Activated CD4-positive, alpha-beta T cell treated with anti-CD3 and anti-CD28 coated beads for 1 hour (primary cell): ENCODE measurements around the gene RPS3A.
"Not testable (repeated sequence)": the region's sequence is repeated elsewhere in the genome, so short reads cannot be mapped to it uniquely, and the experiment has no call there.

ENCODE experiments used
- DNase-seq: peaks from one replicate; pipeline ENCODE4 v3.0.0-alpha.2; 2020

RPS3A gene

DNA sequence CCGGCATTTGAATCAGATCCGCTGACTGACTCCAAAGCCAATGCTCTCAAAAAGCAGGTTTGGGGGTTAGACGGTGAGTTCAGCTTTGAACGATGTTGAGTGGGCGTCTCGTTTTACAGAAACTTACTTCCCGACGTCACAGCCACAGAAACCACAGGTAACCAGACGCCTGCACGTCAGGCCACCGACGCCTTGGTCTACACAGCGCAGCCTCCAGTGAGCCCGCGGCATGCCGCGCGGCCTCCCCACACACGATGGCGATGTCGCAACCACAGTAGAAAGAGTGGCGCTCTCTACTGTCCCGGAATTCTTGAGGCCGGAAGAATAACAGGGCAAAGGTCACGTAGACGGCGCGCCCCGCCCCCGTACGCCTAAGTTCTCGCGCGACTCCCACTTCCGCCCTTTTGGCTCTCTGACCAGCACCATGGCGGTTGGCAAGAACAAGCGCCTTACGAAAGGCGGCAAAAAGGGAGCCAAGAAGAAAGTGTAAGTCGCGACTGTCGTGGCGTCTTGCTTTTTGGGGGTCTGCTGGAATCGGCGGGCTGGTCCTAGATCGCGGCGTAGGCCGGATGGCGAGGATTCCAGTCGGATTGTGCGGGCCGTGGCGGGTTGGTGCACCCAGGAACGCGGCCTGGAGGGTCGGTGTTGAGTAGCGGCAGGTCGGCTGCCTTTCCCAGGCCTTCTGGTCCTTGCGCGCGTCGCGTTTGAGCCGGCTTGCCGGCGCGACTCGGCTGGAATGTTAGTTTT lies at the start of gene RPS3A:
TSS of gene RPS3A (plus strand) at position 400 of the 747 bp plus-strand sequence. CDS start at position 425, 25 bp downstream.
- DNase-seq, result peak; percentile 98

DNA sequence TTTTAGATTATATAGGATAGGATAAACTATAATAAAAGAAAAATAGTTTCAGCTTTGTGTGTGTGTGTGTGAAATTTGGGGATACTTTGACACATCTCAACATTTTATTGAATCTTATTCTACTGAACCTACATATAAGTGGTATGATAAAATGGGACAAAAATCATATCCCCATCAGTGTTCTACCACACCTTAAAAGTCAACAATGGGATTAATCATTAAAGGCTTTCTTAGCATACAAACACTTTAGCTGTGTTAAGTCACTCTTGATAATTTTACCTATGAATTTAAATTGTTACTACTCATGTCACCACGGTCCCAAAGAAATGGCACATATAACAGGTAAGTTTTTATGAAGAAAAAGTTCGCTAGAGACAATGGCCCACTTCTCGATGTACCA lies 46.6 kb upstream of the RPS3A start:
- DNase-seq, result no peak

DNA sequence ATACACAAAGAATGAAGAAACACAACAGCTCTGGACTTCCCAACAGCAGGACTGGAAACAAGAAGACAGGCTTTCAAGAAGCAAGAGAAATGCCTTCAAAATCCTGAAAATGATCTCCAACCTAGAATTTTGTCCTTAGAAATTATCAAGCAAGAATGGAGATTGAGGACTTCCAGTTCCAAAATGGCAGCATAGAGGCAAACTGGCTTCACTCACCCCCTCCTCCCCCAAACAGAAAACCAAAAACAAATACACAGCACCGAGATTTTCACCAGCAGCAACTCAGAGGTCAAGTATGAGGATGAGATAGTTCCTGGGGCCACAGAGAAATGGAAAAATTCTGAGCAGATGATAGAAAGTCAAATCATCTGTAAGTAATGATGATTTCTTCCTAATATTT lies 43.9 kb upstream of the RPS3A start:
- no peak for DNase-seq

DNA sequence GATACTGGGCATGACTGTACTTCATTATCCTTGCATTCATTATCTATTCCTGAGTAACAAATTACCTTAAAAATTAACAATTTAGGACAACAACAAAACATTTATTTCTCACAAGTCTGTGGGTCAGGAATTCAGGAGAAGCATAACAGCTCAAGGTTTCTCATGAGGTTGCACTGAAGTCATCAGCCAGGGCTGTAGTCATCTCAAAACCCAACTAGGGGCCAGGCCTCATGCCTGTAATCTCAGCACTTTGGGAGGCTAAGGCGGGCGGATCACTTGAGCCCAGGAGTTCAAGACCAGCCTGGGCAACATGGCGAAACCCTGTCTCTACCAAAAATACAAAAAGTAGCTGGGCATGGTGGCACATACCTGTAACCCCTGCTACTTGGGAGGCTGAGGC lies 36.3 kb upstream of the RPS3A start:
- not testable (repeated sequence) for DNase-seq

DNA sequence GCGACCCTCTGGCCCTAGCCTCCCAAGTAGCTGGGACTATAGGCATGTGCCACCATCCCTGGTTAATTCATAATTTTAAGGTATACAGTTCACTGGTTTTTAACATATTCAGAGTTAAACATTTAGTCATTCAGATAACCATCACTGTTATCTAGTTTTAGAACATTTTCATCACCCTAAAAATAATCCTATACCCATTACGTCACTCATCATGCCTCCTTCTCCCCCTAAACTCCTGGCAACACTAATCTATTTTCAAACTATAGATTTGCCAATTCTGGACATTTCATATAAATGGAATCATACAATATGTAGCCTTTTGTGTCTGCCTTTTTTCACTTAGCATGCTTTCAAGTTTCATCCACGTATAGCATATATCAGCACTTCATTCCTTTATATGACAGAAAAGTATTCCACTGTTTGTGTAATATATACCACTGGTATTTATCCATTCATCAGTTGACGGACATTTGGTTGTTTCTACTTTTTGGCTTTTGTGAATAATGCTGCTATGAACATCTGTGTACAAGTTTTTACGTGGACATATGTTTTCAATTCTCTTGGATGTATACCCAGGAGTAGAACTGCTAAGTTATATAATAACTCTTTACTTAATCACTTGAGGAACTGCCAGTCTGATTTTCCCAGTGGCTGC lies 32.0 kb upstream of the RPS3A start:
- DNase-seq, result no peak

DNA sequence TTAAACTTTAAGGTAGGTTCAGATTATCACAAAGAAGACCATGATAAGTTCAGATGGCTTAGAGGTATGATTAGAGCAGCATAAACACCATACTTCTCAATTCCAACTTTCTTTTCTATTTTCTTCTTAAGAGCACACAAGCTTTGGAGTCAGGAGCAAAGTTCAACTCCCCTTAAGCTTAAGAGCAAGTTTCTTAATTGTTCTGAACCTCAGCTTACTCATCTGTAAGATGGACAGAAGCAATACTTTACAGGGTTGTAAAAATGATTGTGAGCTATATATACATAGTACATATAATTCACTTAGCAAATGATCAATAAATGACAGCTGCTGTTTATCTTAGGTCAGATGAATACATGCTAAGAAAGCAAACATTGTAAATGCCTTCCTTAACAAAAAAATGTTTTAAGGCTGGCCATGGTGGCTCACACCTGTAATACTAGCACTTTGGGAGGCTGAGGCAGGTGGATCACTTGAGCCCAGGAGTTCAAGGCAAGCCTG lies 25.0 kb upstream of the RPS3A start:
- no peak for DNase-seq

DNA sequence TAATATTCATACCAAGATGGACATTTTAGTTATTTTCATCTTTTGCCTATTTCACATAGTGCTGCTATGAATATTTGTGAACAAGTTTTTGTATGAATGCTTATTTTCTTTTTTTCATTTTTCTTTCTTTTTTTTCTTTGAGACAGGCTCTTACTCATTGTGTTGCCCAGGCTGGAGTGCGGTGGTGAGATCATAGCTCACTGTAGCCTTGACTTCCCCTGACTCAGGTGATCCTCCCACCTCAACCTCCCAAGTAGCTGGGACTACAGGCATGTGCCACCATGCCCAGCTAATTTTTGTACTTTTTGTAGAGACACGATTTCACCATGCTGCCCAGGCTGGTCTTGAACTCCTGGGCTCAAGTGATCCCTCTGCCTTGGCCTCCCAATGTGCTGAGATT lies 21.4 kb upstream of the RPS3A start:
- DNase-seq, result not testable (repeated sequence)

DNA sequence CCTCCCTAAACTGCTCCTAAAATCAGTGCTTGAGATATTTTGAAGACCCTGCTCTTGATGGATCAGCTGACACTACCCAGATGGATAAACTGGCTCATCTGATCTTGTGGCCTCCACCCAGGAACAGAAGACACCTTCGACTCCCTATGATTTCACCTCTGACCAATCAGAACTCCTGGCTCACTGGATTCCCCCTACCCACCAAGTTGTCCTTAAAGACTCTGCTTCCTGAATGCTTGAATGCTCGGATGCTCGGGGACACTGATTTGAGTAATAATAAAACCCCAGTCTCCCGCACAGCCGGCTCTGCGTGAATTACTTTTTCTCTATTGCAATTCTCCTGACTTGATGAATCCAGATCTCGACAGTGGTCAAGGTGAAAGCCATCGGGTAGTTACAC lies 12.0 kb upstream of the RPS3A start:
- DNase-seq, result no peak

DNA sequence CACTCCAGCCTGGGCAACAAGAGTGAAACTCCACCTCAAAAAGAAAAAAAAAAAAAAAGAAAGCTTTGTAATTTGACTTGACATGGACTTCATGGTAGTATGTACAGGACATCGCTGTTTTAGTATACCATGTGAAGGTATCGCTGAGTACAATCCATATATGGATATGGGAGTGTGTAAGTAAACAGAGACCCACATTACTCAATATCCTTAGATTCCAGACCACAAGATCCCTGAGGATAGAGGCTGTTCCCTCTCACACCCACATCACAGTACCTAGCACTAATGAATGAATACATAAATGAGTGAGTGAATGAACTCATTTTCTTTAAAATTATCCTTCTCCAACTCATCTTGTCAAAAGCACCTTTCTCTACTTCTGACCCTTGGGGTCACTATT lies 8.4 kb upstream of the RPS3A start:
- no peak for DNase-seq

DNA sequence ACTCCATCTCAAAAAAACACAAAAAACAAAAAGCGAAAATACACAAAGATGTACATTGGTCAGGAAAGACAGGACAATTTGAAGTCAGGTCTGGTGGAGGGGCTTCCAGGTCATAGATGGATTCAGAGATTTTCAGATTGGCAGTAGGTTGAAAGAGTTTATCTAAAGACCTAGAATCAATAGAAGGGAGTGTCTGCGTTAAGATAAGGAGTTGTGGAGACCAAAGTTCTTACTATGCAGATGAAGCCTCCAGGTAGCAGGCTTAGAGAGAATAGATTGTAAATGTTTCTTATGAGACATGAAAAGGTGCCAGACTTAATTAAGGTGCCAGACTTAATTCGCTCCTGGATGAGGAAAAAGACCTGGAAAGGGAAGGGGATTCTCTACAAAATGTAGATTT lies 6.9 kb upstream of the RPS3A start:
- DNase-seq, result no peak

DNA sequence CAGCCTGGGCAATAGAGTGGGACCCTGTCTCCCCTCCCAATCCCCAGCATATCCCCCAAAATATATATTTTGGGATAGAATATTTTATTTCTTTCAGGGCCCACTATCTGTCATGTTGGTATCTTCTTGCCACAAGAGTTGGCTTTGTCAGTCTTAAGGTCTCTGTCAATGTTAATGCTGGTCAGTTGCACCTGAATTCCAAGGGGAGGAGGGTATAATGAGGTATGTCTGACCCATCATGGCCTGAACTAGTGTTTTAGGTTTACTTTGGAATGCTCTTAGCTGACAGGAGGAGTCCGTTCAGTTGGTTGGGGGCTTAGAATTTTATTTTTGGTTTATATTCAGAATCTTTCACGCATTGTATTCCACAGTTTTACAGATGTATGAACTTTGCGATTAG lies 6.2 kb upstream of the RPS3A start:
- no peak for DNase-seq

DNA sequence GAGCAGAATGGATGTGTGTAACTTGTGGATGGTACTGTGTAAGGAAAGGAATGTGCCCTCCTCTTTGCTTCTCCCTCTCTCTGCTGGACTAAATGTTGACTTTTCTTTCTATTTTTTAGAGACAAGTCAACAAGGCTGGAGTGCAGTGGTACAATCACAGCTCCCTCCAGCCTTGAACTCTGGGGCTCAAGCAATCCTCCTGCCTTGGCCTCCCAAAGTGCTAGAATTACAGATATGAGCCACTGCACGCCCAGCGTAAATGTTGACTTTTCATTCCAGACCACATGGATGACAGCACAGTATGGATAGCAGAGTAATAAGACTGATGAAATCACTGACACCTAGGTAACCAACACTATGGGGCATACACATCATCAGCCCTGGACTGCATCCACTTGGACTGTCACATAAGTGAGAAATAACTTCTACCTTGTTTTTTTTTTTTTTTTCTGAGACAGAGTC lies 5.1 kb upstream of the RPS3A start:
- DNase-seq, result no peak

DNA sequence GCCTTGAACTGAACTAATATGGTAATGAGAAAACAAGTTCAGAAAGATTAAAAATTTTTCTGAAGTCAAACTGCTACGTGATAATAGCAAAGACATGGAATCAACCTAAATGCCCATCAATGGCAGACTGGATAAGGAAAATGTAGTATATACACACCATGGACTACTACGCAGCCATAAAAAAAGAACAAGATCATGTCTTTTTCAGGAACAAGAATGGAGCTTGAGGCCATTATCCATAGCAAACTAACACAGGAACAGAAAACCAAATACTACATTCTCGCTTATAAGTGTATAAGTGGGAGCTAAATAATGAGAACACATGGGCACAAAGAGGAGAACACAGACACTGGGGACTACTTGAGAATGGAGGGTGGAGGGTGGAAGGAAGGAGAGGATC lies 4.3 kb upstream of the RPS3A start:
- no peak for DNase-seq

DNA sequence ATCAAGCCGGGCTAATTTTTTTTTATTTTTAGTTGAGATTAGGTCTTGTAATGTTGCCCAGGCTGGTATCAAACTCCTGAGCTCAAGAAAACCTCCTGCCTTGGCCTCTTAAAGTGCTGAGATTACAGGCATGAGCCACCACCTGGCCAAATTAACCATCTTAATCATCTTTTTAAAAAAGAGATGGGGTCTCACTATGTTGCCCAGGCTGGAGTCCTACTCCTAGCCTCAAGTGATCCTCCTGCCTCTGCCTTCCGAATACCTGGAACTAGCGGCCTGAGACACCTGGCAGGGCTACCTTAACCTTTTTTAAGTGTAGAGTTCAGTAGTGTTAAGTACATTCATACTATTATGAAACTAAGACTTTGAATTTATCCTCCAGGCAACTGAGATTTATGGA lies 1.7 kb upstream of the RPS3A start:
- DNase-seq, result no peak

DNA sequence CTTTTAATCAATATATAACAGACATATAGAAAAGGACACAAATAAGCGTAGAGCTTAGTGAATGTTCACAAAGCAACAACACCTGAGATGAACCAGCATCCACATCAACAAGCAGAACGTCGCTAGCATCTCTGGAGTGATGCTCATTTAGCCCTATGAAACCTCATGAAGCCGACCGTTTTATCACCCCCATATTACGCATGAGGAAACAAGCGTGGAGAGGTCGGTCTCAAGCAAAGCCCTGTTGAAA lies 524 bp upstream of the RPS3A start:
- DNase-seq, result no peak

DNA sequence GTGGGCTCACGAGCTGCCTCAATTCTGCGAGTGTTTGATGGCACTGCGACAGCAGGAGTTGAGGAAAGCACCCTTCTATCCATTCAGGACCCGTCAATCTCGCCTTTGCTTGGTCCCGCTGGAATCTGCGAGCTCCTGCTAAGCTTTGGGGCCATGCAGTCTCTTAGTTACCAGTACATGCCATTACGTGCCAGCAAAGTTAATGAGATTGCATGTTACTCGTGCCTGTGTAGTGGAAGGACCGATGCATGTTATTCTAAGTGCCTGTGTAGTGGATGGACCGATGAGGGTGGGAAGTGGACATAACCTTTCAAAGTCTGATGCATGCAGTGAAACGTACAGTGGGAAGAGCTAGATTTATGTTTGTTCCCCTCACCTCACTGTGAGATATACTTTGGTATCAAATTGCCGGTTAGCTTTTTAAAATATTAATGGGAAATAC lies 569 bp downstream of the RPS3A start:
- DNase-seq, result no peak

DNA sequence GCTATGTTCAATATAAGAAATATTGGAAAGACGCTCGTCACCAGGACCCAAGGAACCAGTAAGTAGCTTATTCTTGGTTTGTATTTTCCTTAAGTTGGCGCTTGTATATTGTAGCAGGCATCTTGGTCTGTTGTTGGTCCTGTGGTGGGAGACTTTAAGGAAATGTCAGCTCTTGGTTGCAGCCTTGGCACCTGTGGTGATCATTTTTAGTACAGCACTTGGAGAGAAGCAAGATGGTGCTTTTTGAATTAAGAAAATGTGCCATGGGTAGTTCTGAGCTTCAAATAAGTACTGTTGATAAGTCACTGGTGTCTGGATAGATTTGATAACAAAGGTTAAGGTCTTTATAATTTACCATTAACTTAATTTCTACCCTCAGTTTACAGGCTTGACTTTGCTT lies 1.1 kb downstream of the RPS3A start:
- DNase-seq, result no peak

DNA sequence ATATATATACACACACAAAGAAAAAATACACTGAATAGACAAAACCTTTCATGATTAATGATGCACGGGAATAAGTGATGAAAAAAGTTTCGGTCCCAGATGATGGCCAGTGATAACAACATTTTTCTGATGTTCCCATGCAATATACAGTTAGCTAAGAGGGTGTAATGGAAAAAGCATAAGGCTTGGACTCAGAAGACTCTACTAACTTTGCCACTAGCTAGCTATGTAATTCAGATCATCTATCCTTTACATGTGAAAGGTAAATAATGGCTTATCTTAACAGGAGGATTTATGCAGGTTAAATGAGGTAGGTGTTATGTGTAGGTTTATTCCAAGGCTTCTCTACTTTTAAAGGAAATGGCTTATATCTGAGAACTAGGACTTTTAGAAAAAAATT lies 4.3 kb downstream of the RPS3A start:
- no peak for DNase-seq

DNA sequence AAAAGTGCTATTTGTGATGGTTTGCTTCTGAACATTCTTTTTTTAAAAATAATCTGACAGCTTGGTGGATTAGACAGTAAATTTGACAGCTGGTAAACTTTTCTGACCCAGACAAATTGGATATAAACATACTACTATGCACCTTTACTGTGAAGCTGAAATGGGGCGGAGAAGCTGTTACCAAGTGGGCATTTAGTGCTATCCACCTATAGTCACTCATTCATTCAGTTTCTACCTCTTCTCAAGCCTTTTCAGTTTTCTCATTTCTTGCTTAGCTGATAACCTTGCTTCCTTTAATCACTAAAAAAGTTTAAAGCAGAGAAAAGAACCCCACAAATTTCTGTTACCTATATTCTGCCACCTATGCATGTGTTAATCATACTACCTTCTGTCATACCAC lies 5.2 kb downstream of the RPS3A start:
- no peak for DNase-seq

DNA sequence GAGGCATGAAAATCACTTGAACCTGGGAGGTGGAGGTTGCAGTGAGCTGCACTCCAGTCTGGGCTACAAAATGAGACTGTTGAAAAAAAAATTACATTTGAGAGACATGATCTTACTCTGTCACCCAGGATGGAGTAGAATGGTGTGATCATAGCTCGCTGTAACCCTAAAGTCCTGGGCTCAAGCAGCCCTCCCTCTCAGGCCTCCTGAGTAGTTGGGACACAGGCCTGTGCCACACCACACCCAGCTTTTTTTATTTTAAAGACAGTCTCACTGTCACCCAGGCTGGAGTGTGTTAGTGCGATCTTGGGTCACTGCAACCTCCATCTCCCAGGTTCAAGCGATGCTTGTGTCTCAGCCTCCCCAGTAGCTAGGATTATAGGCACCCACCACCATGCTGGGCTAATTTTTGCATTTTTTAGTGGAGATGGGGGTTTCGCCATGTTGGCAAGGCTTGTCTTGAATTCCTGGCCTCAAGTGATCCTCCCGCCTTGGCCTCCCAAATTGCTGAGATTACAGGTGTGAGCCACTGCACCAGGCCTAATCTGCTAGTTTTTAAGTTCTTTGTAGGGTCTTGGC lies 6.1 kb downstream of the RPS3A start:
- no peak for DNase-seq

DNA sequence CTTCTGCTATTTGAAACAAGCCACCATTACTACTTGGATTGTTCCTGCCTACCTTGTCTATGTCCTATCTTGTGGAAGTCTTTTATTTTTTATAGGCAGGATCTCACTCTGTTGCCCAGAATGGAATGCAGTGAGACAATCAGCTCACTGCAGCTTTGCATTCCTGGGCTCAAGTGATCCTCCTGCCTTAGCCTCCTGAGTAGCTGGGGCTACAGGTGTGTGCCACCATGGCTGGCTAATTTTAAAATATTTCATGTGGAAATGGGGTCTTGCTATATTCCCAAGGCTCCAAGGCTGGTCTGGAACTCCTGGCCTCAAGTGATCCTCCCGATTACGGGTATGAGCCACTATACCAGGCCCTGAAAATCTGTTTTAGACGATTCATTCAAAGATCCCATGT lies 7.6 kb downstream of the RPS3A start:
- DNase-seq, result no peak

DNA sequence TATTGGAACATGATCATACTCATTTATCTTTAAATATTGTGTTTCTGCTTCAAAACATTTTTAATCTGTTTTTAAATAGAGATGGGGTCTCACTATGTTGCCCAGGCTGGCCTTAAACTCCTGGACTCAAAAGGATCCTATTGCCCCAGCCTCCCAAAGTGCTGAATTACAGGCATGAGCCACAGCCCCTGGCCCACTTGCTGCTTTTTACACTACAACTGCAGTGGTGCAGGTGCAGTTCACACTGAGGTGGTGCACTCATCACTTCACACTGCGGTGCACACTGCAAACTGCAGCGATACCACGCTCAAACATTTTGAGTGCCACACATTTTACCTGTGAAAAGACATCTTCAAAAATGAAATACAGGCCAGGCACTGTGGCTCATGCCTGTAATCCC lies 10.8 kb downstream of the RPS3A start:
- DNase-seq, result no peak

DNA sequence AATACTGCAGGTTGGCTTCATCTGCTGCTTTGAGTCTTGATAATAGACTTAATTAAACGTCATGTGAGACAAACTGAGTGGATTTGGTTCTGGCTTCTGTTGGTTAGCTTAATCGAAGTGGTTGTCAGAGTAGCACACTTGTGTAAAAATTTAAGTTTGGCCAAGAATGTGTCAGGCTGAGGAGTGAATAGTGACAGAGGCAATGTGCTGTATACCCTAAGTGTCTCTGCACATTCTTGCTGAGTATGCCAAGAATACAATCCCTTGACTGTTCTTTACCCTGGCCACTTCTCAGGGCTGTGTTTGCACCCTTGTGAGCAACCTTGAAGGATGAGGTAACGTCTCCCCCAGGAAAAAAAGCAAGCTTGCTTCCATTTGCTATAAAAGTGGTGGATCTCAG lies 14.9 kb downstream of the RPS3A start:
- no peak for DNase-seq

DNA sequence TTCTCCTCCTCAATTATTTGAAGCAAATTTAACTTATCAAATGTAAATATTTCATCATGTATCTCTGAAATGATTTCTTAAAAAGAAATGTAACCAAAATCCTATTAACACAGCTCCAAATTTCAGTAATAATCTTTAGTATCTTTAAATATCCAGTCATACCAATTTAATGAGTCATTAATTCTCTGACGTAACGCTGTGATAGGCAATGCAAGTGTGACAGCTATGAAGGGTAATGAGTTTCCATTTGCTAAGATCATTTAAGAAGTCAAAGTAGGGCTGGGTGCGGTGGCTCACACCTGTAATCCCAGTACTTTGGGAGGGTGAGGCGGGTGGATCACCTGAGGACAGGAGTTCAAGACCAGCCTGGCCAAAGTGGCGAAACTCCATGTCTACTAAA lies 15.6 kb downstream of the RPS3A start:
- DNase-seq, result no peak
